A204.1 (cell line): ENCODE measurements around the gene SFMBT2.
"Not testable (repeated sequence)": the region's sequence is repeated elsewhere in the genome, so short reads cannot be mapped to it uniquely, and the experiment has no call there.

Experiments
- FAIRE-seq: peaks from 2 replicates; lab custom pipeline; 2012; peaks lifted over from hg19 to GRCh38; lab: Jason Lieb, UNC

The SFMBT2 gene

DNA sequence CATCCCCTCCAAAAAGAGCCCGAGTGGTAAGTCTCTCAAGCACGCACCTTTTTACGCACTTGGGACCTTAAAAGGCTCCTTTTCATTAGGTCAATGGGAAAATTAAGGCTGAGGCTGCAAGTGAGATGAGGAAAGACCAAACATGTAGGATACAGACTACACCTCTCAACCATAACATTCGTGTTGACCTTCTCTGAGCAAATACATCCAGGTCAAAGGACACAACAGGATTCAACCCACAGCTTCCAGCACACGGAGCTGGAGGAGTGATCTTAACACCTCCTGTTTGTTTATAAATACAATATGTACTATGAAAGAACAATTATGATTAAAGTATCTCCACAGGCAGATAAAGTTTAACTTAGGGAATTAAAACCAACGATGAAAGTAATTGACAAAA is 9.7 kb downstream of the SFMBT2 start:
- no peak for FAIRE-seq

- FAIRE-seq: no peak
Measured at GRCh38 chr10:7400068-7400715, 10.6 kb downstream of the SFMBT2 start.

DNA sequence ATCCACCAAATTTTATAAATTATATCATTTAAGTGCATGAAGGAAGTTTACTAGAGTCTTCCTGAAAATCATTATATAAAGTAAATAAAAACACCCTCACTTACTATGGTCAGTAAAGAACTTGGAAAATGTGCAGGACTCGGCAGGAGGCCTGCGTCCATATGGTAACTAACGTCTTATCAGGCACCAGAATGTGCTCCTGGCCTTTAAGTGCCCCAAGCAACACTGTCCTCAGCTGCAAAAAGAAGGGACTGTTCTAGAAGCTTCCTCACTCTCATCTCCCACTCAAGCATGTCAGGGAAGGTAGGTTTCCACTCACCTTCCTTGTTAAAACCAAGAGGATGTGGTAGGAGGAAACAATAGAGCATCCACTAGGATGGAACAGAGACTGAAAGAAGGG is 11.3 kb downstream of the SFMBT2 start:
- FAIRE-seq: no peak

GRCh38 chr10:7397049-7398035 is 13.5 kb downstream of the SFMBT2 start:
- FAIRE-seq: no peak

DNA sequence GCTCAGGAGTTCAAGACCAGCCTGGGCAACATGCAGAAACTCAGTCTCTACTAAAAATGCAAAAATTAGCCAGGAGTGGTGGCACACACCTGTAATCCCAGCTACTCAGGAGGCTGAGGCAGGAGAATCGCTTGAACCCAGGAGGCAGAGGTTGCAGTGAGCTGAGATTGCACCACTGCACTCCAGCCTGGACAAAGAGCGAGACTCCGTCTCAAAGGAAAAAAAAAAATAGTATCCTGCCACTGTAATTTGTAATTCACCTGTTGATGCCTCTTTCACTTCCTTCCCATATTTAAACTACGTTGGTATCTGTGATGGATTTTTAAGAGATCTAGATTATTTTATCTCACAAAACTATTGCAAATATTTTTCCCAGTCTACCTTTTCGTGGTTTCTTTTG is 18.5 kb downstream of the SFMBT2 start:
- not testable (repeated sequence) for FAIRE-seq

DNA sequence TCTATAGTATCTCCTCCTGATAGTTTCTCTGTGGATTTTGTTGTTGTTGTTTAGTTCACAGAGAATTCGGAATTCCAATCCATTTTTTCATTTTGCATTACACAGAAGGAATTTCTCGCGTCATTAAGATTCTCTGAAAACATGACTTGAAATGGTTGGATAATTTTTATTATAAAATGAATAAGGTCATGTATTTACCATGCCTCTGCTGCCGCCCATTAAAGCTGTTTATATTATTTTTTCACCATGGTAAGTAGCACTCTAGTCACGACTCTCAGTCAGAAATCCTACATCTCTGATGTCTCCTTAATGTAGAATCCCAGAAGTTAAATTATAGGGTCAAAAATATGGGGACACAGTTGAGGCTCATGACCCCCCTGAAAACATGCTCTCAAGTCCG is 19.1 kb downstream of the SFMBT2 start:
- FAIRE-seq: no peak

DNA sequence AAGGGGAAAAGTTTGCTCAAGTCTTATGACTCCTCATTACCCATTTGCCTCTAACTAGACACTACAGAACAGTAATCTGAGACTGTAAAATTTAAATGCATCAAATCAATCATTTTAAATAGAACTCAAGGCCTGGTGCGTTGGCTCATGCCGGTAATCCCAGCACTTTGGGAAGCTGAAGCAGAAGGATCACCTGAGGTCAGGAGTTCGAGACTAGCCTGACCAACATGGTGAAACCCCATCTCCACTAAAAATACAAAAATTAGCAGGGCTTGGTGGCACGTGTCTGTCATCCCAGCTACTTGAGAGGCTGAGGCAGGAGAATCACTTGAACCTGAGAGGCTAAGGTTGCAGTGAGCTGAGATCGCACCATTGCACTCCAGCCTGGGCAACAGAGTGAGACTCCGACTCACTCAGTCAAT is 20.1 kb downstream of the SFMBT2 start:
- FAIRE-seq: not testable (repeated sequence)

DNA sequence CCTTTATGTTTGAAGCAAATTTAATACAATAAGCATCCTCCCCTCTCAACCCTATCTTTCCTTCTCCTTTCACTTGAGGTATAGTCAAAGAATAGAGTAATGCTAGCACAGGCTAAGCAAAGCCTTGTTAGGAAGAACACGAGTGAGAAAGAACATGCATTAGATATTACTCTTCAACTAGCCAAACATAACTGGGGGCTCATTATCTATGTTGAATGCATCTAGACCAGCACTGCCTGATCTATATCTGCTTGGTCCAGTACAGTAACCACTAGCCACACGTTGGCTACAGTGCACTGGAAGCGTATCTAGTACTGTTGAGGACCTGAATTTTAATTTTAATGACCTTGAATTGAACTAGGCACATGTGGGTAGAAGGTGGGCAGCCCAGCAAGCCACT is 21.0 kb downstream of the SFMBT2 start:
- FAIRE-seq: no peak

DNA sequence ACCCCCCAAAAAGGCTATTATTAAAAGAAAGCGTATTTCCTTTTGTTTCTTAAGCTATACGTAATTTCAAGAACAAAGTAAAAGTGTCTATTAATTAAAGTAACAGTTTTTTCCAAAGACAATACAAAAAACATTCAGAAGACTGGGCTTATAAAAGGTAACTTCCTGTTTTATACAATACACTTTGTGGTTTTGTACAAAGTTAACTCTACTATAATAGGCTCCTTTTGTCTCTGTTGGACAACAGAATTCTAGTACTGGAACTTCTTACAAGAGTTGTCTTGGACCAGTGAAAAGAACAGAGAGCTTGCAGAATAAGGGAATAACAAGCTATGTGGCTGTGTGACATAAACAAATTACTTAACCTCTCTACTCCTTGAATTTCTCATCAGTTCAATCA is 21.5 kb downstream of the SFMBT2 start:
- no peak for FAIRE-seq

DNA sequence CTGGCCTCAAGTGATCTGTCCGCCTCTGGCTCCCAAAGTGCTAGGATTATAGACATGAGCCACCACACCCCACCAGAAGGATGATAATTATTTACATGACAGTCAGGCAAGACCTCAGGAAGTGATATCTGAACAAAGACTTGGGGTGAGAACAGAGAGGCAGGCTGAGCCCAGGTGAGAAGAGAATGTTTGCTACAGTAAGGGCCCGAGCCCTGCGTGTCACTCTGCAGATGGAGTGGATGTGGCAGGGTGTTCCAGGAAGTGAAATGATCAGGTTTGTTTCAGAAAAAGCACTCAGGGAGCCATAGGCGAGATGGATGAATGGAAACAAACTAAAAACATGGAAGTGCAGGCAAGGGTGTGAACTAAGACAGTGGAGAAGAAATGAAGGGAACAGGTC is 22.2 kb downstream of the SFMBT2 start:
- FAIRE-seq: no peak

- FAIRE-seq: not testable (repeated sequence)
Measured at GRCh38 chr10:7388149-7388548, 22.7 kb downstream of the SFMBT2 start.

DNA sequence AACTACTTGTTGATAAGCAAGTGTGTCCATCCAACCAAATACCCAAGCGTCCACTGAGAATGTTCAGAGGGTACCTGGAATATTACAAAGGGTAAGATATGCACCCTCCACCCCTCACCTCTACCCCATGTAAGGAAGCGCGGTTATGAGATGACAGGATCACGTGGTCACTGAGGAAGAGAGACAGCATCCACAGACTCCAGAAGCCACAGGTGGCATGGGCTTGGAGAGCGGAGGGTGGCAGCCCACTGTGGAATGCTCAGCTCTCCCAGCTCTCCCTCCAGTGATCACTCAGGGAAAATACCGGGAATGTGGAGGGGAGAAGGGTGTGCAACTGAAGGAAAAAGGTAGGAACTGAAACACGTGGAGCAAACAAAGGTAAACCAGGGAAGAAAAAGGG is 25.7 kb downstream of the SFMBT2 start:
- no peak for FAIRE-seq

DNA sequence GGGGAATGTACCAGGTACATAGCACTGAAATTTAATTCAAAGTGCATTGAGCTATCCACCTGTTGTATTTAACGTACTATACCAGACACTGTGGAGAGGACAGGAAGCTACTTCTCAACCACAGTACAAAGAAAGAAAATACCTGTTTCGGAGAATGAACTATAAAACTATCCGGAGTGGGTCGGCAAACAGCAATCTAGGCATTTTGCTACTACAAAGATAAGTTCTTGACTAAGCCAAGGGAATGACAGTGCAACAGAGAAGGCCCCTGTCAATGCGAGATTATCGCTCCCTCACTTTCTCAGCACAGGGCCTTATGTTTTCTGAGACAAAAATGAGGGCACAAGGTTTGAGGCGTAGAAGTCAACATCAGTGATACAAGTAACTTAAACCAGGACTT is 27.4 kb downstream of the SFMBT2 start:
- FAIRE-seq: no peak

DNA sequence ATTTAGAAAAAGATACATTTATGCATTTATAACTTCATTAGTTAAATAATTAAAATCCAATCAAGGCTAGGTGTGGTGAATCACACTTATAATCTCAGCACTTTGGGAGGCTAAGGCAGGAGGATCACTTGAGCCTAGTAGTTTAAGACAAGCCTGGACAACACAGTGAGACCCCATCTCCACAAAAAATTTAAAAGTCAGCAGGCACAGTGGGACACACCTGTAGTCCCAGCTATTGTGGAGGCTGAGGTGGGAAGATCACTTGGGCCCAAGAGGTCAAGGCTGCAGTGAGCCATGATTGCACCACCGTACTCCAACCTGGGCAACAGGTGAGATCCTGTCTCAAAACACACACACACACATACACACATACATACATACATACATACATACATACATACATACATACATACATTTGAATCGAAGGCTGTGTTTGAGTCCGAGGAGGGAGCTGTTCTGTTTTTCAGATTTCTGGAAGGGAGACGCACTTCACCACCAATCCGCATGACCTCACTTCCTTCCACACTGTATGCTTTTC is 30.1 kb downstream of the SFMBT2 start:
- FAIRE-seq: no peak

DNA sequence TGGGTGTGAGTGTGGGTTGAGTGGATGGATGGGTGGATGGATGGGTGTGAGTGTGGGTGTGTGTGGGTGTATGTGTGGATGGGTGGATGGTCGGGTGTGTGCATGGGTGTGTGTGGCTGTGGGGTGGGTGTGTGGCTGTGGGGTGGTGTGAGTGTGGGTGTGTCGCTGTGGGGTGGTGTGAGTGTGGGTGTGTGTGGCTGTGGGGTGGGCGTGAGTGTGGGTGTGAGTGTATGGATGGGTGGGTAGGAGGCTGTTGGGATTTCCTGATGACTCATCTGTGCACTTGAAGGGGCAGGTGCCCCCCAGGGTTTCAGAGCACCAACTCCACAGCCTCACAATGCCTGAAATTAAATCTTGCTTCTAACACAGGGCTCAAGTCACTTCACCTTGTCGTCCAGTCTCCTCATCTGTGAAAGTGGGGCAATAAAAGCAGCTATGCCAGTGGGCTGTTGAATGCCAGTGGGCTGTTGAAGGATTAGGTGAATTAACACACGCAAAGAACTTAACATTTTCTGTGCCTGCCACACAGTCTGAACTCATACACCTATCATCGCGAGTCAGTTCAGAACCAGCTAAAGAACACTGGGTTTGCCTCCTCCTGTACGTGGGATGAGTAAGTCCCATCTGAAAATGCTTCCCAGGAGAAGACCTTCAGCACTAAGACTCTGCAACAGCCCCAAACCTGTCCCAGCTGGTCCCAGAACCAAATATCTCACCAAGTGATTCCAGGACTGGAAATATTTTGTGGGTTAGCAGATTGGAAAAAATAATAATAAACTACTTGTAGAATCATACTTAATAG is 32.0 kb downstream of the SFMBT2 start:
- FAIRE-seq: no peak

DNA sequence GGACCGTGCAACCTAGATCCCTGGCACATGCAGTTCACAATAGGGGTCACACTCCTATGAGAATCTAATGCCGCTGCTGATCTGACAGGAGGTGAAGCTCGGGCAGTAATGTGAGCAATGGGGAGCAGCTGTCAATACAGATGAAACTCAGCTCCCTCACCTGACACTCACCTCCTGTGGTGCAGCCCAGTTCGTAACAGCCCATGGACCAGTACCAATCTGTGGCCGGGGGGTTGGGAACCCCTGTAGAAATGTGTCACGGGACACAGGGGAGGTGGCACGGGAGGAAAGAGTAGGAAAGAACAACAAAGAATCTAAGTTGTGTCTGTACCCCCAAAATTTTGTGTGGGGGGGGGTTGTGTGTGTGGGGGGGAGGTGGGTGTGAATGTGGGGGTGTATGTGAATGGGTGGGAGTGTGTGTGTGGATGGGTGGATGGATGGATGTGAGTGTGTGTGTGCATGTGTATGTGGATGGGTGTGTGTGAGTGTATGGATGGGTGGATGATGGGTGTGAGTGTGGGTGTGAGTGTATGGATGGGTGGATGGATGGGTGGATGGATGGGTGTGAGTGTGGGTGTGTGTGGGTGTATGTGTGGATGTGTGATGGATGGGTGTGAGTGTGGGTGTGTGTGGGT is 33.1 kb downstream of the SFMBT2 start:
- FAIRE-seq: no peak

- no peak for FAIRE-seq
Measured at GRCh38 chr10:7374795-7375194, 36.0 kb downstream of the SFMBT2 start.

- no peak for FAIRE-seq
Measured at GRCh38 chr10:7373039-7373438, 37.8 kb downstream of the SFMBT2 start.

DNA sequence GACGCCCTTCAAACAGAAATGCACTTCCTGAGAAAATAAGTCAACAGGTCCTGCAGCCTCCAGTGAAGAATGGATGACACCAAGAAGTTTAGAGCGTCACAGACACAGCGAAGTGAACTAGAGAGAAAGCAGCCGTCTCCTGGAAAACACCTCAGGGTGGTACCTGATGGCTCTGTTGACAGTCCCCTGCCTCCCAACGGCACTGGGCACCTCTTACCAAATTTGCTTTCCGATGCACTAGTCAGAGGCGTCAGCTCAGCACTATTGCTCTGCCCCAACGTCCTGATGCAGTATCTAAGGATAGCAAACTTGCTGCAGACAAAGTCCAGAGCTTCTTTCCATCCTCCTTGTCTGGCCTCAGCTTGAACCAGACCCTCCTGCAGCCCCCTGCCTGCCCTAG is 38.3 kb downstream of the SFMBT2 start:
- FAIRE-seq: no peak

DNA sequence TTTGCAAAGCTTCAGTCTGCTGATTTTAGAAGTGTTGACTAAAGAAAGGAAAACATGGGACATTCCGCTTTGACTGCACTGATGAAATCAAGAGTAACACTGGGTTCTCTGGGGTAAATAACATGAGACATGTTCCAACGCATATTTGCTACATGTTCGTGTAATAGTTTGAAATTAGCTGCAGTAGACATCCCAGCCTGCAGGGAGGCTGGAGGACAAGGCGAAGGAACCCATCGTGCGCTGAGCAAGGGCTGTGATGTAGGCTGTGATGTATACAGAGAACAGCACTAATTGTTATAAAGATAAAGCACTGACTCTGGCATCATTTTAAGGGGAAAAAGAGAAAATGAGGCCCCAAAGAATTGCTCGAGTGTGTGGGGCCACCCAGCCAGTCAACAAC is 40.3 kb downstream of the SFMBT2 start:
- no peak for FAIRE-seq

DNA sequence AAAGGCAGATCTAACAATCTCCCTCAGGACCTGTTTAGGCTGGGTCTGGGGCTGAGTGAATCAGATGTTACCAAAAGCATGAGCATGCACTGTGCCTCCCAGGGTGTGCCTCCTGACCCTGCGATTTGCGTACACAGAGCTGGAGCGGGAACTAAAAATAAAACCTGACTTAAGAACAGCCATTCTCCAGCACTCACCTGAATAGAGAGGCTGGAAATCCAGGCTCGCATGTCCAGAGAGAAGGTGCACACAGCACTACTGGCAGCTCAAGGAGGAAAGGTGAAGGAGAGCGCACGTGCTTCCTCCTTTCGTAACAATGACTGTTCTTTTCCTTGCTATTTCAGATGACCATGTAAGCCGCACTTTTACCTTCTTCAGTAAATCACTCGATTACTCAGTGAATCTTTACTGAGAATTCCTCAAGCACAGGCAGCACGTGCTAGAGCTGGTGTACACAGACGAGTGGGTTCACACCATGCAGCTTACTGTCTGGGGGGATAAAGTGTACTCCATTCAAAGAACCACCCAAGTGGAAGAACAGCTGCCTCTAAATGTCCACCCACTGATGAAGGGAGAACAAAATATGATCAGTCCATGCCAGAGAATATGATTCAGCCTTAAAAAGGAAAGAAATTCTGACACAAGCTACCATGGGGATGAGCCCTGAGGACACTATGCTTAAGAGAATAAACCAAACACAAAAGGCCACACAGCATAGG is 45.6 kb downstream of the SFMBT2 start:
- FAIRE-seq: no peak
